GM12874 (cell line): ENCODE data around the gene SMYD3.

Experiments
- CTCF ChIP-seq: IDR thresholded peaks from 2 replicates; pipeline ENCODE4 v1.5.1; 2011; ENCODE audit warnings: low read depth, mild to moderate bottlenecking, control low read depth, low read length, moderate library complexity; ENCODE audit not compliant: insufficient read depth

SMYD3 gene

GRCh38 chr1:246108278-246108925 lies 398.7 kb downstream of the SMYD3 start:
- no peak for TF ChIP-seq CTCF

DNA sequence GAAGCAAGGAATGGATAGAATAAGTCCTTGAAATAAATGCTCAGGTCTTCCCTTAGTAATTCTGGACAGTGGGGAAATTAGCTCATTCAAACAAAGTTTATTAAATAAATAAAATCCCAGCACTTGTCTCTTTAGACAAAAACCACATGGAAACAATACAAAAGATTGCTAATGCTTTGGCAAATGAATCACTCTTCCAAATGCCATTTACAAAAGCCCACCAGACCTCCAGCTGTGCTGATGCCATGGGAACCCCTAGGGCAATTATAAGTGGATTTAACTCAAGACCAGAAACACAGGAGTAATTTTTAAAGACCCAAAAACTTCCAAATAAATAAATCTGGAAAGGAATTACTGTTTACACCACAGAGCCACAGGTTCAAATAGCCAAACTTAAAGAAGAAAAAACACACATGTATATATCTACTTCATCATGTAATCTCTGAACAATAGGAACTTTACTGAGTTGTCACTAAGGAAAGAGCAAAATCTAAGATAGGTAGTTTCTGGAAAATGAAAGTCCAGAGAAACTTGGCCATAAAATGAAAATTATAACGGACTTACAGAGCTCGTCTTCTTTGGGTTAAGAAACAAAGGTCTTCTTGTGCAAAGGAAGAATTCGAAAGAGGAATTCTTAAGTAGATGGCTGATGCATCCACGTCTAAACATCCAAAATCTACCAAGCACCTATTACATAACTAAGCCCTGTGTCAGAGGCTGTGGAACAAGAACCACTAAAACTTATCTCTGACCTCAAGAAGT lies 399.4 kb downstream of the SMYD3 start:
- TF ChIP-seq CTCF, result no peak

GRCh38 chr1:246106342-246106763 lies 400.7 kb downstream of the SMYD3 start:
- TF ChIP-seq CTCF, result no peak

- no peak for TF ChIP-seq CTCF
Measured at GRCh38 chr1:246104927-246105326, 402.2 kb downstream of the SMYD3 start.

DNA sequence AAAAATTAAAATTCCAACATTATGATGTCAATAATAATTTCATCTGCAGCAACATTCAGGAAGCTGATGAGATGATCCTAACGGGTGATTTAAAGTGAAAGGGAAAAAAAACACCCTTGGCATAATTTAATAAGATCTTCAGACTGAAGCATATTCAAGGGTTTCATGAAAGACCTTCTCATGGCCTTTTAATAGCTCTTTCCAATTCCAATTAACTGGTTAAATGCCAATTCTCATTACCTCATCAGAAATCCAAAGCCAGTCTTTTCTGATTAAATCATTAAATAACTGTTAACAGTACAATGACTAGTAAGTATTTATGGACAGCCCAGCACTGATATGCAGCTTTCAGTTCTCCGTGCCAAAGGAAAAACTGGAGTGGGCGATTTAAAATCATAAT lies 407.5 kb downstream of the SMYD3 start:
- TF ChIP-seq CTCF, result no peak

DNA sequence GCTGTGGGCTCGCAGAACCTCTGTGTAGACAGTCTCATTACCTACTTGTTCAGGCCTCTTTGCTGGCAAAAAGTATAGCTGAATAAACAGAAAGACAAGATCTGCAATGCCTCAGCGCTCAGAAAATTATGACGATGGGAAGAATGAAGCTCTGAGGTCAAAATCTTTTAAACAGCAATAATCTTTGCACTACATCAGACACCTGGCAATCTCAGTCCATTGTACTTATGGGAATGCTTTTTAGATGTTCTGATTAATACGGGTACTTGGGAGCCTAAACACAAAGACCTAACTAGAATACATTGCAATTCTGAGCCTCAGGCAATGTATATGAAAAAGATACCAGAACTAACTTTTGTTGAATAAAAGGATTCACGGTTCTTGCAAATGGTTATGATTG lies 410.7 kb downstream of the SMYD3 start:
- no peak for TF ChIP-seq CTCF

- no peak for TF ChIP-seq CTCF
Measured at GRCh38 chr1:246095443-246095842, 411.6 kb downstream of the SMYD3 start.
